NCI-H82 treated with DMSO at 0.1 percent for 48 hours (cell line): ENCODE measurements around the gene MBNL1.

Experiments
- DNase-seq: peaks from one replicate; lab custom pipeline; 2025; ENCODE audit not compliant: unreplicated experiment; lab: John Stamatoyannopoulos, UW

MBNL1 gene

DNA sequence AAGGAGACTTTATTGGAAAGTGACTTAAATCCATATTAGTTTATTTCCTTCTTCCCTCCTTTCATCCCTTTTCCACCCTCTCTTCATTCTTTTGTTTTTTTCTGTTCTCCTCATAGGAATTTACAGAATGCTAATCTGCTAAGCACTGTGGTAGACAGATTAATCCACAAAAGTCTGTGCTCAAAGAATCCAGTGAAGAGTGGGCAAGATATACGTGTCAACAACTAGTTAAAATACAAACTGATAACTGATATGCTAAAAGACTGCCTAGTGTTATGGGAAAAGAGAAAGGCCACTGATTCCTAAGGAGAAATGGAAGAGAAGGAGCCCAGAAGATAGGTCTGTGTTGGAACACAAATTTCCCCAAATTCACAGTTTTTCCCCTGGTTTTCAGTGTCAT, 202.2 kb downstream of the MBNL1 start:
- DNase-seq: no peak

DNA sequence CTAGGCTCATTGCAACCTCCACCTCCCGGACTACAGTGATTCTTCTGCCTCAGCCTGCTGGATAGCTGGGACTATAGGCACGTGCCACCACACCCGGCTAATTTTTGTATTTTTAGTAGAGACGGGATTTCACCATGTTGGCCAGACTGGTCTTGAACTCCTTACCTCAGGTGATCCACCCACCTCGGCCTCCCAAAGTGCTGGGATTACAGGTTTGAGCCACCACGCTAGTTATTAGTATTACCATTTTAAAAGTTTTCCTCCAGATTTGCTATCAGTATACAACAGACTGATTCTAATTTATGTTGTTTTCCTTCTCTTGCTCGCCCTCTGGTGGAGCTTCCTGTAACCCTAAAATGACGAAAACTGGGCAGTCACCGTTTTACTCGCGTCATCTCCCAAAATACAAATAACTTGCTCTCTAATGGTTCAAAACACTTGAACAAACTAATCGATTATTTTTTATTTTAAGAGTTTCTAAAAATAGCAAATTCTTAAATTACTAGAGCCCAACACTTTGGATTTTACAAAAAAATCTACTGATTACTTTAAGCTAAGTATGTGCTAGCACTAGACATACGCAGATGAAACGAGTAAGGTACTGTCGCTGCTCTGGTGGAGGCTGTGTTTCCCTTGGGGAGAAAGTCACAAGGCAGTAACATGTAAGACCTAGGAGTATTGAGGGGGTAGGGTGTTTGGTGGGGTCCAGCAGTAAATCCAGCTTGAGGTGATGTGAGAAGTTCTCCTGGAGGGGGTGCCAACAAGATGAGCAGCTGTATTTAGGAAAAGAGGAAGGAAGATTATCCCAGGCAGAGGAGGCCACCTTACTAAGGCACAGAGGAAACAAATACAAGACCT, 203.3 kb downstream of the MBNL1 start:
- peak; percentile 26 for DNase-seq

- peak; percentile 58 for DNase-seq
Observed at GRCh38 chr3:152472672-152472954, 203.9 kb downstream of the MBNL1 start.

DNA sequence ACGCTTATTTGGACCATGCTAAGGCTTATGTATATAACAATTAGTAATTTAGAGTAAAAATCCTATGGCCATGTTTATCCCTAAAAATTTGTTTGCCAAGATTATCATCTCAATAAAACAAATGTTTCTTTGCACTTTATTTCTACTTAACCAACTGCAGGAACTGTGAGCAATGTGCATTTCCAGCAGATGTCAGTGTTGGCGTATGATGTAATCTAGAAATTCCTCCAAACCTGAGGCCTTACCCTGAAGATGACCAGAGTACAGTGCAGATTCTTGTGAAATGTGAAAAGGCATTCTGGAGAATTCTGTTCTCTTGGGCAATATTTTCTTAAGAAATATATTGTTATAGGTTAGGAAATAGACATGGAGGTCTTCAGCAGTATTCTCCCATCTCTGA, 205.9 kb downstream of the MBNL1 start:
- peak; percentile 30 for DNase-seq

DNA sequence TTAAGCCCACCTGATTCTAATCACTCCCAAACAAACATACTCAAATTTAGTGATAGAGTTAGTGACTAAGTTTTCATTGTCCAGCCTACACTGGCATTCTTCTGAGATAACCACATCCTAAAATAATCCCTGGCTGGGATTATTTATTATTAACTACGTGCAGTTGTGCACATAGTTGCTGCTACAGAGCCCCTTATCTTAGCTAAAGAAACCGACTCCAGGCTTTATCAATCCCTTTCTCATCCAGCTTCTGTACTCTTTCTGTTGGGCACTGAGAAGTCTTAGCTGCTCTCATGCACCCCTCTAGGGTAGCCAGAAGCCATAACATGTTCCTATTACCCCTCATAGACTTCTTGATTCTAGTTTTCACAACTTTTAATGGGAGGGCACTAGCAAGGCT, 208.7 kb downstream of the MBNL1 start:
- DNase-seq: no peak

DNA sequence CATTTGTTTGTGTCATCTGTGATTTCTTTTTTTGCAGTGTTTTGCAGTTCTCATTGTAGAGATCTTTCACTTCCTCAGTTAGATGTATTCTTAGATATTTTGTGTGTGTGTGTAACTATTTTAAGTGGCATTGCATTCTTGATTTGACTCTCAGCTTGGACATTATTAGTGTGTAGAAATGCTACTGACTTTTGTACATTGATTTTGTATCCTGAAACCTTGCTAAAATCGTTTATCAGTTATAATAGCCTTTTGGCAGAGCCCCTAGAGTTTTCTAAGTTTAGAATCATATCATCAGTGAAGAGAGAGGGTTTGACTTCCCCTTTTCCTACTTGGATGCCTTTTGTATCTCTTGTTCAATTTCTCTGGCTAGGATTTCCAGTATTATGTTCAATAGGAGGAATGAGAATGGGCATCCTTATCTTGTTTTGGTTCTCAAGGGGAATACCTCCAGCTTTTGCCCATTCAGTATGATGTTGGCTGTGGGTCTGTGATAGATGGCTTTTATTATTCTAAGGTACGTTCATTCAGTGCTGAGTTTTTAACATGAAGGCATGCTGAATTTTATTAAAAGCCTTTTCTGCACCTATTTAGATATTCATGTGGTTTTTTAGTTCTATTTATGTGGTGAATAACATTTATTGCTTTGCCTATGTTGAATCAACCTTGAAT, 211.7 kb downstream of the MBNL1 start:
- DNase-seq: no peak

- no peak for DNase-seq
Observed at GRCh38 chr3:152486364-152486763, 217.6 kb downstream of the MBNL1 start.

DNA sequence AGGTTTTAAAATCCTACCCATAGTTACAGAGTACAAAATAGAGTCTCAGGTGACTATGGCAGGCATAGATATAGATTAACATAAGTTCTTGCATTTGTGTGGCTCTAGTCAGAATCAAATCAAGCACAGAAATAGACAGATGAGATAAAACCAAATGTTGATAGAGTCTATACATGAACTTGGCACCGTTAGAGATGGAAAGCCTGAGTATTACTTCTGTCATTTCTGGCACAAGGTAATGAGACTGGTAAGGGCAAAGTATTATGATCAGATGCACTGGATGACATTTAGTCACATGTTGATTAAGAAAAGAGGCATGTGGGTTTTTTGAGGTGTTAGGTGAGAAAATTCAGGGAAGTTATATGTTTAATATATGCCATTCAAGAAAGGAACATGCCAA, 219.7 kb downstream of the MBNL1 start:
- no peak for DNase-seq

DNA sequence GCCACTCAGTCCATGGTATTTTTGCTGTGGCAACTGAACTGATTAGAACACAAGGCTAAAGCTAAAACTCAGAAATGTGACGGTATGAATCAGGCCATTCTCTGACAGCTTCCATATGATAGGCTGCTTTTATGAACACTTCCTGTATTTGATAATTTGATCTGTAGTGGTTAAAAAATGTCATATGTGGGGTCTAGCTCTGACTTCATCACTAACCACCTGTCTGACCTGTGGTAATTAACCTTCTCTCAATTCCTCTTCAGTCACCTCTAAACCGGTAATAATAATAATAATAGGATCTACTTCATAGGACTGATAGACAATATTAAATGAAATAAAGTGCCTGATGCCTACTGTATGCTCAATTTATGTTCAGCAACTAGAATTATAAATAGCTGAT, 223.2 kb downstream of the MBNL1 start:
- no peak for DNase-seq

GRCh38 chr3:152496286-152496685, 227.6 kb downstream of the MBNL1 start:
- DNase-seq: no peak

DNA sequence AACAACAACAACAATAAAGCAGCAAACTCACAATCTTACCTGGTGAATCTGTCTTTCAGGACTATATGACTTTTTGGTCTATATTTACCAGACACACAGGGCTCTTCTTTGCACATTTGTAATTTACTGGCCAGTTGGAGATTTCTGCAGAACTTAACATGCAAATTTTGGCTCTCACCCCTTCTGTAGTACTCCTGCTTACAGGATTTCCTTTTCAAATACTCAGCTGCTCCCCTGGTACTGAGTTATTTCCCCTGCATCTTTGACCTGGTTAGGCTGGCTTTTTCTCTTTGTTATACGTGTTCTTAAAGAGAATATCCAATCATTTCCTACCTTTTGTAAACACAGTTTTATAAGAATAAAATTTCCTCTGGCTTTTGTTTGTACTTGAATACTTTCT, 228.0 kb downstream of the MBNL1 start:
- no peak for DNase-seq

GRCh38 chr3:152497457-152497856, 228.7 kb downstream of the MBNL1 start:
- DNase-seq: no peak

GRCh38 chr3:152497890-152498289, 229.2 kb downstream of the MBNL1 start:
- no peak for DNase-seq

- no peak for DNase-seq
Observed at GRCh38 chr3:152499791-152500385, 231.2 kb downstream of the MBNL1 start.

DNA sequence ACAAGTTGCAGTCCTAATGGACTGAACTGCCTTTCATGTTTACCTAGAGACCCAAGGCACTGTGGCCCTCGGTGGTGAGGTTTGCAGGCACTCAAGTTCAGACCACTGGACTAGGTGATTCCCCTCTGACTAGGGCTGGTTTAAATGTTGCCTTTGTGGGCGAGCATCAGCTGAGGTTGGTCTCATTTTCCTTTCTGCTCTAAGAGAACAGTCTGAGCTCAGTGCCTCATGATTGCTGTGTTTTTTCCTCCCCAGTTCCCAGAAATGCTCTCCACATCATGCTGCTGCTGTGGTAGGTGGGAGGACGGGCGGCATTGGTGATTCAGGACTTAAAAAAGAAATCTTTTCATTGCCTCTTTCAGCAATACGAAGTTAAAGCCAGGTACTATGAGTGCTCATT, 237.2 kb downstream of the MBNL1 start:
- DNase-seq: no peak

- no peak for DNase-seq
Observed at GRCh38 chr3:152508705-152509104, 240.0 kb downstream of the MBNL1 start.

- no peak for DNase-seq
Observed at GRCh38 chr3:152511904-152512303, 243.2 kb downstream of the MBNL1 start.

DNA sequence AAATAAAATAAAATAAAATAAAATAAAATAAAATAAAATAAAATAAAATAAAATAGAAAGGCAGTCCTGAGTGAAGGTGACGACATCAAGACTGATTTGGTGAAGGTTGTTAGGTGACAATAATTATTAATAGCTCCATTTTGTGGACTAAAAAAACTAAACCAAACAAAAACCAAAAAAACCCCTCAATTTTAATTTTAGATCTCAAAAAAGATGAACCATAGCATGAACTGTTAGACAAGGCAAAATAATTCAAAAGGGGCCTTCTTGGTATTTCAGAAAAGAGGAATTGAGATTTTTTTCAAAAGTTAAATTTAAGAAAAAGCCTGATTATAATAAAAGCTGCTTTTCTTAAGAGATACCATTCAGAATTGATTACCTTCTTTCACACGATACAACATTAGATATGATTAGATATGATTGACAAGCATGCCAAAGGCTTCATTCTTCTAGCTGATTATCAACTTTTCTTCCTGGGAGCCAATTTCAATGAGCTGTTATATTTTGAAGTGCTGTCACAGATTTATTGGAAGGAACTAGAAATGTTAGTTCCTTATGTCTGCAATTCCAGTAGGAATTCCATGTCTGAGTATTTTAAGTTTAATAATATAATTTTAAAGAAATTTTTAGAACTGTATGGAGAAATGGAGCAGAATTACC, 244.7 kb downstream of the MBNL1 start:
- DNase-seq: no peak
